Stimulated activated CD4-positive, alpha-beta T cell treated with anti-CD3 and anti-CD28 coated beads, Interleukin-2, amount 100 ng/mL, for 24 hours (primary cell): ENCODE measurements around the gene RYR1.
A peak's percentile ranks its signal among the peaks of the same experiment; 100 is the strongest.
"Not testable (repeated sequence)": the region's sequence is repeated elsewhere in the genome, so short reads cannot be mapped to it uniquely, and the experiment has no call there.

Source experiments
- DNase-seq, 2 donors: peaks; one replicate each; pipeline ENCODE4 v3.0.0-alpha.2; 2020

Gene RYR1

GRCh38 chr19:38400361-38400760 lies 33.1 kb upstream of the RYR1 start:
- no peak for DNase-seq

- DNase-seq = no peak
Measured at GRCh38 chr19:38401148-38401547, 32.3 kb upstream of the RYR1 start.

GRCh38 chr19:38402623-38402966 lies 30.9 kb upstream of the RYR1 start:
- DNase-seq = no peak

GRCh38 chr19:38402967-38403674 lies 30.4 kb upstream of the RYR1 start, which contains the start of gene FAM98C:
Gene FAM98C, plus strand, starts transcription at chr19:38403093. Its CDS starts 61 bp downstream, at chr19:38403154.
- DNase-seq = peak; percentile 97

- no peak for DNase-seq
Measured at GRCh38 chr19:38404858-38405257, 28.6 kb upstream of the RYR1 start.

GRCh38 chr19:38405276-38405675 lies 28.2 kb upstream of the RYR1 start:
- no peak for DNase-seq

GRCh38 chr19:38409631-38410133 lies 23.8 kb upstream of the RYR1 start:
- no peak for DNase-seq

GRCh38 chr19:38410407-38410806 lies 23.1 kb upstream of the RYR1 start:
- not testable (repeated sequence) for DNase-seq

GRCh38 chr19:38411041-38411712 lies 22.3 kb upstream of the RYR1 start:
- no peak for DNase-seq

- not testable (repeated sequence) for DNase-seq
Measured at GRCh38 chr19:38411898-38412297, 21.6 kb upstream of the RYR1 start.

- DNase-seq = no peak
Measured at GRCh38 chr19:38412491-38412890, 21.0 kb upstream of the RYR1 start.

GRCh38 chr19:38412961-38413360 lies 20.5 kb upstream of the RYR1 start:
- no peak for DNase-seq

GRCh38 chr19:38413416-38413815 lies 20.1 kb upstream of the RYR1 start:
- DNase-seq = no peak

- no peak for DNase-seq
Measured at GRCh38 chr19:38417146-38417543, 16.3 kb upstream of the RYR1 start.

- DNase-seq = peak; percentile 64 to 75
Measured at GRCh38 chr19:38417544-38418506, 15.7 kb upstream of the RYR1 start.

- DNase-seq = no peak
Measured at GRCh38 chr19:38420935-38421334, 12.6 kb upstream of the RYR1 start.

GRCh38 chr19:38421856-38422255 lies 11.6 kb upstream of the RYR1 start:
- DNase-seq = no peak

GRCh38 chr19:38422438-38422837 lies 11.1 kb upstream of the RYR1 start:
- DNase-seq = no peak

- no peak for DNase-seq
Measured at GRCh38 chr19:38424272-38424671, 9.2 kb upstream of the RYR1 start.

GRCh38 chr19:38425222-38425809 lies 8.2 kb upstream of the RYR1 start:
- DNase-seq = no peak

GRCh38 chr19:38425810-38426466 lies 7.6 kb upstream of the RYR1 start, which contains the start of gene RASGRP4:
Gene RASGRP4, minus strand, starts transcription at chr19:38426219. Its CDS starts 128 bp downstream, at chr19:38426091.
- DNase-seq = peak; percentile 62 to 65

- DNase-seq = peak; percentile 60 to 65
Measured at GRCh38 chr19:38427035-38427677, 6.3 kb upstream of the RYR1 start.
